ENCODE measurements around the gene PNLDC1.

- TF ChIP-seq SRF (CRISPR knock-in tag; IDR thresholded peaks at IDR 0.05) (no peak), CREM (IDR thresholded peaks at IDR 0.05; ENCODE audit: low read depth) (no peak), SMAD1 (IDR thresholded peaks at IDR 0.05; ENCODE audit: low read depth, low read length, partially characterized antibody) (no peak), CREB3 (tag; conservative IDR thresholded peaks at IDR 0.05; ENCODE audit: low read depth) (no peak), NR3C1 (CRISPR knock-in tag; IDR thresholded peaks at IDR 0.05) (no peak), ZNF449 (CRISPR knock-in tag; IDR thresholded peaks at IDR 0.05) (no peak), POLR2A (conservative IDR thresholded peaks at IDR 0.05) (no peak), ZFP36 (IDR thresholded peaks at IDR 0.05; ENCODE audit: low read depth, low read length, partially characterized antibody) (no peak), ZNF311 (CRISPR knock-in tag; IDR thresholded peaks at IDR 0.05) (no peak), CTCF (IDR thresholded peaks at IDR 0.05 in 2 of 3, conservative IDR thresholded peaks at IDR 0.05 in 1 of 3; ENCODE audit: insufficient read depth in 2 of 3, low read depth in 1 of 3, low read length in 3 of 3) (no peak), RFX5 (IDR thresholded peaks at IDR 0.05; ENCODE audit: low read depth, low read length) (no peak), ZC3H4 (CRISPR knock-in tag; IDR thresholded peaks at IDR 0.05; ENCODE audit: borderline replicate concordance) (no peak)
Observed at GRCh38 chr6:159862103-159862502, 62.0 kb downstream of the PNLDC1 start.
